GM10847 (cell line): ENCODE results near the gene UBE2QL1.

Experiments used
- POLR2A ChIP-seq: IDR thresholded peaks from 2 replicates; pipeline ENCODE4 v1.6.1; 2011; ENCODE audit not compliant: insufficient read length; ENCODE audit errors: extremely low read depth

UBE2QL1 gene

DNA sequence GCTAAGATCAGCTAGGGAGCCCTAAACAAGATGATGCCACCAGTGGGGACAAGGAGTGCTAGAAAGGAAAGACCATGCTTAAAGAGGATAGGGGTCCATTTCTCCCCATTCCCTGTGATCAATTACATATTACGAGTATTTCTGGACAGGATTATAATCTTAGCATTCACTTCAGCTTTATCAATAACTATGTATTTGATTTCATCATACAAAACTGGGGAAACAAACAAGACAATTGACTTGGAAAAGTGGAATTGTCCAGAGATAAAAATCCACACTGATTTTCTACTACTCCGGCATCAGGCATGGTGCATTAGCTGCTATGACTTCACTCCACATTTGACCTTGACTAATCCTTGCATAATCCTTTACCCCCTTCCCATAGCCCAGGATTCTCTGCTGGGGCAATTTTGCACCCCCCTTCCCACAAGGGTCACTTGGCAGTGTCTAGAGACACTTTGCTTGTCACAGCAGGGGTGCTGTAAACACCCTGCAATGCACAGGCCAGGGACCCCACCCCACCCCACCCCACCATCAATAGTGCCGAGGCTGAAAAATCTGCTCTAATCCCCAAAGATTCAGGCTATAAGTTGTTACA lies 29.9 kb upstream of the UBE2QL1 start:
- TF ChIP-seq POLR2A, result no peak

DNA sequence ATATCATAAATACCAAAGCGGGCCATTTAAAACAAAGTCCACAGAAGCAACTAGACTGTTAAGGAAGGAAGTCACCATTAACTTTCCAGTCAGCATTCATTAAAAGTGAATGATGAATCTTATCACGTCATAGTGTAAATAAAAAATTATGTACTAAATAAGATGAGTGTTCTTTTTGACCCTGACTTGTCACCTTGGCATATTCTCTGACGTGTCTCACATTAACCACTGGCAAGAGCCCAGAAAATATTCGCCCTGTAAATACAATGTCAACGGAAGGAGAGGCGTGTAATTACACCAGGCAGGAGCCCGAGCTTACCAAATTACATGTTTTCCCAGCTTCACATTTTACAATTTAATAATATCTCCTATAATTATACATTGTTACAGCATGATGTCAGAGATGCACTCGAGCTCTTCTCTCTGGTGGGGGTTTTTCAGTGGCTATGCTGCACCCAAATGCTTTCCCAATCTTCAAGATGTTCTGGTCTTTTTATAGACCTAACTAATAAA lies 29.3 kb upstream of the UBE2QL1 start:
- no peak for TF ChIP-seq POLR2A

DNA sequence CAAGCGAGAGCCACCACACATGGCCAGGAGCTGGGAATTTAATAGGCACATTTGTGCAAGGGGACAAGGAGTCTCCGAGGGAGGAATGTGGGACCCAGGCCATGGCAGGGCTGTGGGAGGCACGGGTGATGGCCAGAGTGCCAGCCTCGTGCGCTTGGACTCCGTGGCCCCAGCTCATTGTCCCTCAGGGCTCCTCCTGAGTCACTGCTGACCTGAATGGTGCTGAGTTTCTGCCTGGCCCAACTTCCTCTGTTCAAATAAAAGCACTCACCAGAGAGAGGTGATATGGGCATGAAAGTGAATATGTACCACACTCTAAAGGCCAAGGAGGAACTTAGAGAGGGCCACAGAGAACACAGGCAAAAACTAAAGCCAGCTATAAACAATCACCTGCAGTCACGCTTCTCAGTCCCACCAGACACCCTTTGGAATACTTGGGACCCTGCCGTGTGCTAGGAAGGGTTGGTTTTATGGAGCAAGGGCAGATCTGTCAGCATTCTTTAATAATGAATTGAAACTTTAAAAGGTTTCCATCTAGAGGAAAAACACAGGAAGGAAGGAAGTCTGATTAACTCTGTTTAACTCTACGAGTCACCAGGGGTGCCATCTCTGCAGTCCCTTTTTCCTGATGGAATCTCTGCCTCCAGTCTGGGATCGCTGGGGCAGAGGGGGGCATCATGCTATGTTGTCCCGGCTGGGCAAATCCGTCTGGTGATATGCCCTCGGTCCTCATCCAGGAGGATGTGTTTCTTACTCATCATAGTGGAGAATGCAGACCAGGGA lies 25.1 kb upstream of the UBE2QL1 start:
- TF ChIP-seq POLR2A, result no peak

DNA sequence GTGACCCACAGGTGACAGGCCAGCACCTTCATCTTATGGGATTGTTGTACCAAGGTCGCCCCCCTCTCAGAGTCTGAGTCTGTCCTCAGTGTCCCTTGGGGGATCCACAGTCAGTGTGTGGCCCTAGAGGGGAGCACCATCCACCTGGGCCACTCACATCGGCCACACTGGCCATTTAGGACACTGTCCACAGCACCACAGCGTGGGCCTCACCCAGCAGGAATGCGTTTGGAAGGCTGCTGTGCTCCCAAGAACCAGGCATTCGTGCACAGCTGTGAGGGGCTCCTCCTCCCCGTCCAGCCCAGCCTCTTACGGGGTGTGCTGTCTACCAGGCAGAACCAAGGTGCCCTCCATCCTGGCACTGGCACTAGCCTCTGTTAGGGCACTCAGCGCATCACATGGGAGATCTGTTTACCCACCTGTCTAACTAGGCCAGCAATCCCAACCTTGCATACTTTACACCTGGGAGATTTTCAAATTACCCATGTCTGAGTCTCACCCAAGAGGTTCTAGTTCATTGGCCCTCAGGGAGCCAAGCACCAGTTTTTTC lies 24.5 kb upstream of the UBE2QL1 start:
- no peak for TF ChIP-seq POLR2A

DNA sequence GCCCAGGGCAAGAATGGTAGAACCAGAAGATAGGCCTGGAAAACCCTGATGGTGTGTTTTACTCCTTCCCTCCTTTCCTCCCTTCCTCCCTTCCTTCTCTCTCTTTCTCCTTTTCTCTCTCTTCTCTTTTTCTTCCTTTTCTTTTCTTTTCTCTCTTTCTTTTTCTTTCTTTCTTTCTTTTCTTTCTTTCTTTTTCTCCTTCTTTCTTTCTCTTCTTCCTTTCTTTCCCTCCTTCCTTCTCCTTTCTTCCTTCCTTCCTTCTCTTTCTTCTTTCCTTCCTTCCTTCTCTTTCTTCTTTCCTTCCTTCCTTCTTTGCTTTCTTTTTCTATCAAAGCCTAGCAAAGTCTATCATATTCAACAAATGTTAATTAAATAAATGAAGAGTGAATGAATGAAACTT lies 24.0 kb upstream of the UBE2QL1 start:
- TF ChIP-seq POLR2A, result no peak

DNA sequence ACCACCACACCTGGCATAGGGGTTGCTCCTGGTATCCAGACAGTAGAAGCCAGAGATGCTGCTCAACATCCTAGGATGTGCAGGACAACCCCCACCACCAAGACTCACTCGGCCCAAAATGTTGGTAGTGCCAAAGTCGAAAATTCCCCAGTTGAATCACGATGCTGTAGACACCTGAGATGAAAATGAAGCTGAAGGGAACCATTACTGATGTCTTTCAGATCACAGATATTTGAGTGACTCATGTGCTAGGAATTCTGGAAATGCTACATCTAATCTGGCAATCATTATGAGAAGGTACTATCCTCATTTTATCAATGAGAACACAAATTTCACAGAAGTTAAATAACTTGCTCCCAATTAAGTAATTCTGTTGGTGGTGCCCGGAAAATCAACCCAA lies 21.0 kb upstream of the UBE2QL1 start:
- no peak for TF ChIP-seq POLR2A

DNA sequence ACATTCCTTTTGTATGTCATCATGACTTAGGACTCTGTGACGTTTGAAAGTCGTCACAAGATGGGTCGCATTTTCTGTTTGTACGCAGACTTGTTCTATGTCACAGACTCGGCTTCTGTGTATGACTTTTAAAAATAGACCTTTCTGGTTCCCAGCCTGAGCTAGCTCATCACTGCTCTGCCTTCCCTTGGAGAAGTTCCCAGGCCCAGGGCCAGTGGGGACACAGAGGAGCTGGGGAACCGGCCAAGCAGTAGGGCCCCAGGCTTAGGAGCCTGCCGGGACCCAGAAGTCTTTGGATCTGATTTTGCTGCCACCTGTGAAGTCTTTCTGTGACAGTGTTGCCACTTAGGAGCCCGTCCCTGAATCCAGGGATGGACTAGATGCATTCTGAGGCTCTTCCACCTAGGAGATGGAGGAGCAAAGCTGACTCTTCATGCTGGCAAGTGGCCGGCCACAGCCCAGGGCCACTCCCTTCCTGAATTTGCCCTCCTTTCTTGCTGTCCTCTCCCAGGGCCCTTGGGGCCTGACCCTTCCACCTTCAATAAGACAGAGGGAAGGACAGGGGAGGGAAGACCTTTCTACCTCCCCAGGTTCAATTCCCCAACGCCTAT lies 18.1 kb upstream of the UBE2QL1 start:
- no peak for TF ChIP-seq POLR2A

DNA sequence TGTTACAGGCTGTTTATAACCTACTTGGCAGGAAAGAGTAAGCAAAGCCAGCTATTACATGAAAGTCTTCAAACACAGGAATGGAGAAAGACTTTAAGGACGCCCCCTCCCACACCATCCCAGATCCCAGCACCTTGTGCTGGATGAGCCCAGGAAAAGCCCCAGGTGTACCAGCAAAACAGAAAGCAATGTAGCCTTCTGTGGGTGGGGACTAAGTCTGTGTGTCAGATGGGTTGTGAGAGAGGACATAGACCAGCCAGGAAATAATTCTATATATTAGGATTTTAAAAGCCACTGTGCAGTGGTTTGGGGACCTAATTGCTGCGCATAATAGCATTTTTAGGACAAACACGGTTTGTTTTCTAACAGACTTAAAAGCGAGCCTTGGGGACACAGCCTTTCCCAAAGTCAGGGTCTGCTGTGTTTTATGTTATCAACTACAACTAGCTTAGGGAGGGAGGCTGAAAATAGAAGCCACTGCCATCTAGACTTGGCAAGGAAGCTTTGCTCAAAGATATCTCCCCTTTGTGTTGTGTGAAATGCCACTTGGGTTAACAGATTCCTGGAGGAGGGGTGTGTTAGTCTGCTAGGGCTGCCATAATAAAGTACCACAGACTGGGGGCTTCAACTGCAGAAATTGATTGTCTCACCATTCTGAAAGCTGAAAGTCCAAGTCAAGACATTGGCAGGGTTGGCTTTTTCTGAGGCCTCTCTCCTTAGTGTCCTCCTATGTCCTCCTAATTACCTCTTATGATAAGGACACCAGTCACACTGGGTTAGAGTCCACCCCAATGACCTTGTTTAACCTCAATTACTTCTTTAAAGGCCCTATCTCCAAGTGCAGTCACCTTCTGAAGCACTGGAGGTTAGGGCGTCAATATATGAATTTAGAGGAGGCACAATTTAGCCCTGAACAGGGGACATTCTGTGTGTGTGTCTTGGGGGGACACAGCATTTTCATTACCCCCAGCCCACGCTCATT lies 17.2 kb upstream of the UBE2QL1 start:
- TF ChIP-seq POLR2A, result no peak

DNA sequence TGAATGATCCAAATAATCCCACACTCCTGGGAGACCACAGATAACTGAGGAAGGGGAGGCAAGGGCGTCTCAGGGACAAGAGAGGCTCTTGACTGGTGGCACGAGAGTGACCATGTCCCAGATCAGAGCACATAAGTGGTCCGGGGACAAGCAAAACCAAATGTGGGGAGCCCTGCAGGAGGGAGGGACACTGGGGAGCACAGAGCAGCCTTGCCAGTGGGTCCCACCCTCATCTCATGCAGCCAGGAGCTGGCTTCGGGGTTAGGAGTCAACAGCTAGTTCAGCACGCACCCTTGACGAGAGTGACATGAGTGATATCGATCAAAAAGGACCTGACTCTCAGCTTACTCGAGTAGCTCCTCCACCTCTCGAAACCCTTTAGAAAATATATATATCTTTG lies 16.5 kb upstream of the UBE2QL1 start:
- no peak for TF ChIP-seq POLR2A

DNA sequence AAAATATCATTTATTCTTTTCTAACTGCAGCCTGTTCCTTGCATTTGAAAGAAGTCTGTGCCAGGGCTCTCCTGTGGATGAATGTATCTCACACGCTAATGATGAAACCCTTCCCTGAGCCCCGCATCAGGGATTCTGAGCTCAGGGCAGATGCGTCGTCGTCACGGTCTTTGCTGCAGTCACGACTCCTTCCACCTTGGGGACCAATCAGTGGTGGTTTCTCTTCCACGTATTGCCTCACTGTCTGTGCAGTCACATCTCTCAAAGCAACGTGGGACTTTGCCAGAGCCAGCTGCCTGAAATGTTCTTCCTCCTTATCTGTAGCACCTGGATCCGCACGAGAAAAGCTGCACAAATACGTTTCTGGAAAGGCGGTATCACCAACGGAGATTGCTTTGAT lies 13.9 kb upstream of the UBE2QL1 start:
- no peak for TF ChIP-seq POLR2A

DNA sequence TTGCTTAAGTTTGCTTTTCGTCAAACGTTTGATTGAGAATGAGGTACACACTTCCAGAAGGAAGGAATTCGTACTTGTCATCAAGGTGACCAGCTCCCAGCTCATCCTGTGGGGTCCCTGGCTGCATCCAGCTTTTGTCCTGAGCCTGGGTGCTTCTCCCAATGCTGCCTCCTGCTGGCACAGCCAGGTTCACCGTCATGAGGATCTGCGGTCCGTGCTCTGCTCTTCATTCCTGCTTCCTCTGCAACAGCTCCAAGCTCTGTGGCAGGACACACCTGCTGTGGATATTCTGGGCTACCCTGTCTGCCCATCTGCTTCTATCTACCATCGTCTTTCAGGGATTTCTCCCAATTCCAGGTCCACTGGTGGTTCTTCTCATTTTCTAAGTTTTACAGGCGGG lies 13.3 kb upstream of the UBE2QL1 start:
- TF ChIP-seq POLR2A, result no peak

DNA sequence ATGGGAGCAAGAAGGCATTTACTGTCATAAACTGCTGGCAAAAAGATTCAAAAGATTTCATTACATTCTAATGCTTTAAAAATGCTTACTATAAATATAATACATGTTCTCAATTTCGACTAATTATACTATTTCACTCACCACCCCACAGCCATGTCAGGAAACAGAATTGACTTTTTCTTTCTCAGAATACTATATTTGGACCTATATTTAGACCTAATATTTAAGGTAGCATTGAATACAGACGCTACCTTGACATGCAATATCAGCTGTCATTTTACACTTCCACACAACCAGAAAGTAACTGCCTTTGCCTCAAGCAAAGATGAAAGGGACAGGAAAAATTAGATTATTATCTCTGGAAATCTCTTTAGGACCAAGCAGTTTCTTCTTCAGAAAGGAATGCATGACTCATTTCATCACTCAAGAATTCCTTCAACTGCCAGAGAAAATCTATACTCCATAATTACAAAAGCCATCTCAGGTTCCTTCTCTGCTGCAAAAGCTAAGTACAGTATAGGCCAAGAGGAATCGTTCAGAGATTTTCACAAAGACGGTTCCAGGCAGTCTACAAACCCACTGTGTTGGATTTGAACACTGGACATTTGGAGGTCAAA lies 11.8 kb upstream of the UBE2QL1 start:
- TF ChIP-seq POLR2A, result no peak

DNA sequence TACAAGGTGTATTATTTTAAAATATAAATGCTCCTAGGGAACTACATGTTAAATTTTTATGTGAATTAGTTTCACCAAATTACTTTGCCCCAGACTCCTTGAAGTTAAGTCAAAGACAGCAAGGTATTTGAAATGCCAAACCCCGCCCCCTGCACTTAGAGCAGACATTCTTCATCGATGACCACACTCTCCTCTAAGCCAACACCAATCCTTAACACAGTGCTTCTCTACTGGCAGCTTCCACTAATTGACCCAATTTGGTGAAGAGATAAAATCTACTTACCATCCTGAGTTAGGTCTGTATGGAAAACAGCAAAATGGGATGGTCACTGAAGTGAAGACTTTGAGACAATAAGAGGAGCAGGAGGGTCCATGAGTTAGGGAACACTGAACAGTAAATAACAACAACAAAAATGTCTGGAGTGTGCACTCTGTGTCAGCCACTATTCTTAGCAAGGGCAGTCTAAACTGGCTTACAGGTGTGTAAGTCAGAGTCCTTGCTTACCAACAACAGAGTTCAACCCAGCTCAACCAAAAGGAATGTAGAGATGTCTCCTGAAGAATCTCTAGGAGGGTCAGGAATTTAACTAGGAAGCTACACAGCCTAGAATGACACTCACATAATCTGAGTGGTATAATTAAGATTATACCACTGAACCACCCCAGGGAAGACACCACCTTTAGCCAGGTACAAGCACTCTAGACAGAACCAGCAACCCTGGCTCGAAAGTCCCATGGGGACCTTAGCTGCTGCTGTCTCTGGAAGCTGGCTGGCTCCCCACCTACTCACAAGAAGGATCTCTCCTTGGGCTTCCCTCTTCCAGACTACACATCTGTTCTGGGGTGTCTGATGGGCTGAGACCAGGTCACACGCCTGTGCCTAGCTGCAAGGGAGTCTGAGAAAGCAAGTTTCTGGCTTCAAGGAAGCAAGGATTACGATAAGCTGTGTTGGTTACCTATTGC lies 8.8 kb upstream of the UBE2QL1 start:
- no peak for TF ChIP-seq POLR2A
